Mucosa of descending colon (tissue), 3 donors: Measurements from ENCODE around the gene CACNA1S. TPM values are rescaled to one million over a fixed set of nuclear protein-coding genes. Genes with fewer than 3 reads are reported as not detected.

Experiments
- ATAC-seq: fragments of 200-7000 bp; cut with Tn5 transposase; one replicate; pipeline ENCODE4 v1.9.1; 2020; ENCODE audit warnings: mild to moderate bottlenecking, moderate library complexity
- DNase-seq, 3 donors: peaks; one replicate each; pipeline ENCODE4 v3.0.0-alpha.2; 2020
- H3K36me3 ChIP-seq: fragments of 200-600 bp; one replicate; pipeline ENCODE4 v1.8.0; 2021; ENCODE audit warnings: low read depth, mild to moderate bottlenecking
- H3K4me1 ChIP-seq: fragments of 200-600 bp; one replicate; pipeline ENCODE4 v1.8.0; 2021; ENCODE audit warnings: low read depth, mild to moderate bottlenecking
- H3K4me3 ChIP-seq: fragments of 200-600 bp; one replicate; pipeline ENCODE4 v1.8.0; 2021; ENCODE audit warnings: mild to moderate bottlenecking
- H3K9me3 ChIP-seq: fragments of 200-600 bp; one replicate; pipeline ENCODE4 v1.8.0; 2021; ENCODE audit warnings: mild to moderate bottlenecking
- intact Hi-C, 2 donors: fragments of 100-400 bp; cut with DNase I in 1 of 2; cut with micrococcal nuclease in 1 of 2; formaldehyde crosslinking; loops; one replicate each; pipeline versions ENCODE4 v1.11.0 to v1.11.1; 2022; cut with DNase I, micrococcal nuclease
- total RNA-seq, 3 donors: library from RNA; stranded (reverse); fragmentation: NEBNext Ultra II Directional in 2 of 3; extraction: Animal tissue kit (Norgen Biotek cat#: 25700) in 2 of 3; gene quantifications; one replicate each; pipeline versions ENCODE4 v1.2.1 to v1.2.4, GENCODE V29; 2021 to 2023
- TF ChIP-seq, protein P1 (sequence below): fragments of 200-600 bp; IDR thresholded peaks from one replicate; pipeline ENCODE4 v1.8.0; 2022; ENCODE audit warnings: antibody characterized with exemption, mild to moderate bottlenecking
- donor health status: DM: no; HTN: no; CAD: no; lungs with moderate emphysema.
- donor health status: DM: no; HTN: no; CAD: no.
- donor health status: DM: no; HTN: yes; CAD: no.

CACNA1S gene
- total RNA-seq, 3 donors from 2014 or later = not detected

DNA sequence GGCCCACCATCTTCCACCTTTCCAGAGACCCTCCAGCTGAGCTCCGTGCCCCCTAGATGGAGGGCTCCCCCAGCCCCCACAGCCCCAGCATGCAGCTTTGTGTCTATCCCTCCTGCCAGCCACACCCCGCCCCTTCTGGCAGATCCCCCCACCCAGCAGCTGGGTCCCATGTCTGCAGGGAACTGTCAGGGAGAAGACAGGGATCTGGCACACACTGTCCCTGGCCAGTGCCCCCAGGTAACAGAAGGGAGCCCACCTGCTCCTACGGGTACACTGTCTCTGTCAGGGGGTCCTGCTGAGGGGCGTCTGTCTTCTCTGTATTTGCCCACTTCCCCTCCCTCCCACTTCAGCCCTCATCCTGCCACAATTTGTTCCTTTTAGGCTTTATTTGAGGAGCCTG, 77.6 kb downstream of the CACNA1S start:
- H3K9me3 ChIP-seq = no peaks in the 10 kb centered on the region
- ATAC-seq = no peak
- H3K4me1 ChIP-seq = peaks cover under 1% of the 10 kb centered on the region
- H3K36me3 ChIP-seq = no peaks in the 10 kb centered on the region
- H3K4me3 ChIP-seq = no peak overlapping the region
- DNase-seq = no peak
- TF ChIP-seq, protein P1, sequence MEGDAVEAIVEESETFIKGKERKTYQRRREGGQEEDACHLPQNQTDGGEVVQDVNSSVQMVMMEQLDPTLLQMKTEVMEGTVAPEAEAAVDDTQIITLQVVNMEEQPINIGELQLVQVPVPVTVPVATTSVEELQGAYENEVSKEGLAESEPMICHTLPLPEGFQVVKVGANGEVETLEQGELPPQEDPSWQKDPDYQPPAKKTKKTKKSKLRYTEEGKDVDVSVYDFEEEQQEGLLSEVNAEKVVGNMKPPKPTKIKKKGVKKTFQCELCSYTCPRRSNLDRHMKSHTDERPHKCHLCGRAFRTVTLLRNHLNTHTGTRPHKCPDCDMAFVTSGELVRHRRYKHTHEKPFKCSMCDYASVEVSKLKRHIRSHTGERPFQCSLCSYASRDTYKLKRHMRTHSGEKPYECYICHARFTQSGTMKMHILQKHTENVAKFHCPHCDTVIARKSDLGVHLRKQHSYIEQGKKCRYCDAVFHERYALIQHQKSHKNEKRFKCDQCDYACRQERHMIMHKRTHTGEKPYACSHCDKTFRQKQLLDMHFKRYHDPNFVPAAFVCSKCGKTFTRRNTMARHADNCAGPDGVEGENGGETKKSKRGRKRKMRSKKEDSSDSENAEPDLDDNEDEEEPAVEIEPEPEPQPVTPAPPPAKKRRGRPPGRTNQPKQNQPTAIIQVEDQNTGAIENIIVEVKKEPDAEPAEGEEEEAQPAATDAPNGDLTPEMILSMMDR = no peak
- intact Hi-C loops = no loop called here

GRCh38 chr1:201032408-201032807, 79.8 kb downstream of the CACNA1S start:
- ATAC-seq (no peak), DNase-seq (no peak)
- H3K9me3 ChIP-seq = no peaks in the 10 kb centered on the region
- no peak overlapping the region for H3K4me3 ChIP-seq
- no peaks in the 10 kb centered on the region for H3K36me3 ChIP-seq
- TF ChIP-seq, protein P1 = no peak
- peaks cover 17% of the 10 kb centered on the region for H3K4me1 ChIP-seq
- intact Hi-C loops = no loop called here

- Histone ChIP-seq H3K36me3 (no peaks in the 10 kb centered on the region), H3K9me3 (no peaks in the 10 kb centered on the region), H3K4me1 (peaks cover 28% of the 10 kb centered on the region), H3K4me3 (no peak overlapping the region)
- DNase-seq = peak in 2 of 3 donors; percentile 53 to 83
- TF ChIP-seq, protein P1 = no peak
- intact Hi-C loops = no loop called here
- ATAC-seq = peak; percentile 85
Measured at GRCh38 chr1:201028461-201028889, 83.8 kb downstream of the CACNA1S start.

GRCh38 chr1:201026836-201027235, 85.4 kb downstream of the CACNA1S start:
- H3K4me3 ChIP-seq = no peak overlapping the region
- DNase-seq = no peak
- no peak for ATAC-seq
- peaks cover 40% of the 10 kb centered on the region for H3K4me1 ChIP-seq
- intact Hi-C loops = no loop called here
- no peaks in the 10 kb centered on the region for H3K9me3 ChIP-seq
- no peaks in the 10 kb centered on the region for H3K36me3 ChIP-seq
- TF ChIP-seq, protein P1 = no peak

- Histone ChIP-seq H3K4me3 (no peak overlapping the region), H3K9me3 (no peaks in the 10 kb centered on the region), H3K36me3 (no peaks in the 10 kb centered on the region), H3K4me1 (peaks cover 41% of the 10 kb centered on the region)
- no peak for DNase-seq
- ATAC-seq = no peak
- intact Hi-C loops = no loop called here
- TF ChIP-seq, protein P1 = no peak
Measured at GRCh38 chr1:201026234-201026633, 86.0 kb downstream of the CACNA1S start.

GRCh38 chr1:201025571-201026002, 86.6 kb downstream of the CACNA1S start:
- Histone ChIP-seq H3K4me1 (peaks cover 41% of the 10 kb centered on the region), H3K9me3 (no peaks in the 10 kb centered on the region)

More at GRCh38 chr1:201025571-201026002, 86.6 kb downstream of the CACNA1S start:
- no peak for ATAC-seq
- DNase-seq = no peak
- Histone ChIP-seq H3K36me3 (no peaks in the 10 kb centered on the region), H3K4me3 (no peak overlapping the region)
- TF ChIP-seq, protein P1 = no peak
- intact Hi-C loops = no loop called here
